ENCODE data around the gene DTNBP1. TPM values are rescaled to one million over a fixed set of nuclear protein-coding genes. Genes with fewer than 3 reads are reported as not detected.
A peak's percentile ranks its signal among the peaks of the same experiment; 100 is the strongest.

The DTNBP1 gene
- total RNA-seq, 1 experiment from 2014 or later = 6.2 TPM

DNA sequence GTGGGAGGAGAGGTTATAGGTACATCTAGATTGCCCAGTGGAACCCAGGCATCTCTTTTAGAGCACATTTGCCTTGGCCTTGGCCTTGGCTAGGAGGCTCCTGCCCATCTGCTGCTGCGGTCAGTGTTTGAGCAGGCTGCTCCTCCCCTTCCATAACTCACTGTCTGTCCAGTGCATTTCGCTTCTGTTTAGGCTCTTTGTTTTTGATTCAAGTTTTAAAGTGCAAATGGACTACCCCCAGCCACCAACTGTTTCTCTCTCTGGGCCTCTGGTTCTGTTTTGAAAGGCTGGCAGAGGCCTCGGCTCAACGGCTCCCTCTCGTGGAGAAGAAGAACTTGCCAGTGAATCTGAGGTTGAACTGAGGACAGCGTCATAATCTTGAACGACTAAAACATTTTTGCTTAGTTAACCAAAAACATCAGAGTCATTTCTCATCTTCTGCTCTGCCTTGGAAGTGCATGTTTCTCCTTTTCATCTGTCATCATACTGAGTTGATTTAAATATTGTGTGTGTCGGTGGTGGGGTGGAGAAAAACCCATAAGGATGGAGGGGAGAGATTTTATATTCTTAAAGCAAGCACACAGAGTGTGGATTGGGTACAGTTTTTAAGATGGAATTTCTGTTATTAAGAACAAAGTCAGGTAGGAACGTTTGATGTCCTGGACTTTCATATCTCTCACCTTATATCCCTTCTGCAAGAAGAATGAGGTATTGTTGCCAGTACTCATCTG lies 171.4 kb downstream of the DTNBP1 start:
- Histone ChIP-seq H3K4me1 (peaks cover 9% of the 10 kb centered on the region), H3K27me3 (no peaks in the 10 kb centered on the region), H3K27ac (no peak overlapping the region), H3K4me3 (no peak overlapping the region), H3K9me3 (replicated peaks) (no peaks in the 10 kb centered on the region), H3K36me3 (peaks cover 4% of the 10 kb centered on the region; the same call in 1 of the 2 replicates)
- peak in 1 of 2 experiments; percentile 58 for DNase-seq

GRCh38 chr6:15490242-15491100 lies 172.4 kb downstream of the DTNBP1 start:
- Histone ChIP-seq H3K27ac (no peak overlapping the region), H3K4me3 (no peak overlapping the region), H3K9me3 (replicated peaks) (no peaks in the 10 kb centered on the region), H3K36me3 (no peaks in the 10 kb centered on the region), H3K4me1 (peaks cover 9% of the 10 kb centered on the region), H3K27me3 (no peaks in the 10 kb centered on the region)
- no peak for DNase-seq

- Histone ChIP-seq H3K27me3 (no peaks in the 10 kb centered on the region), H3K4me3 (no peak overlapping the region), H3K9me3 (replicated peaks) (no peaks in the 10 kb centered on the region), H3K27ac (no peak overlapping the region), H3K4me1 (peaks cover under 1% of the 10 kb centered on the region), H3K36me3 (no peaks in the 10 kb centered on the region)
- no peak for DNase-seq
Measured at GRCh38 chr6:15489261-15489962, 173.4 kb downstream of the DTNBP1 start.

GRCh38 chr6:15487262-15487661 lies 175.6 kb downstream of the DTNBP1 start:
- Histone ChIP-seq H3K27me3 (no peaks in the 10 kb centered on the region), H3K4me3 (no peak overlapping the region), H3K27ac (no peak overlapping the region), H3K9me3 (replicated peaks) (no peaks in the 10 kb centered on the region), H3K4me1 (no peaks in the 10 kb centered on the region), H3K36me3 (no peaks in the 10 kb centered on the region)
- DNase-seq = no peak

GRCh38 chr6:15485936-15486335 lies 176.9 kb downstream of the DTNBP1 start:
- DNase-seq = no peak
- H3K4me3 ChIP-seq = no peak overlapping the region
- no peak overlapping the region for H3K27ac ChIP-seq
- peaks cover 8% of the 10 kb centered on the region for H3K4me1 ChIP-seq
- no peaks in the 10 kb centered on the region for H3K27me3 ChIP-seq
- H3K36me3 ChIP-seq = no peaks in the 10 kb centered on the region
- no peaks in the 10 kb centered on the region for H3K9me3 ChIP-seq (replicated peaks)

- no peaks in the 10 kb centered on the region for H3K27me3 ChIP-seq
- no peak overlapping the region for H3K4me3 ChIP-seq
- H3K27ac ChIP-seq = no peak overlapping the region
- peaks cover 8% of the 10 kb centered on the region for H3K4me1 ChIP-seq
- H3K9me3 ChIP-seq (replicated peaks) = no peaks in the 10 kb centered on the region
- no peaks in the 10 kb centered on the region for H3K36me3 ChIP-seq
- DNase-seq = no peak
Measured at GRCh38 chr6:15484821-15485220, 178.0 kb downstream of the DTNBP1 start.

DNA sequence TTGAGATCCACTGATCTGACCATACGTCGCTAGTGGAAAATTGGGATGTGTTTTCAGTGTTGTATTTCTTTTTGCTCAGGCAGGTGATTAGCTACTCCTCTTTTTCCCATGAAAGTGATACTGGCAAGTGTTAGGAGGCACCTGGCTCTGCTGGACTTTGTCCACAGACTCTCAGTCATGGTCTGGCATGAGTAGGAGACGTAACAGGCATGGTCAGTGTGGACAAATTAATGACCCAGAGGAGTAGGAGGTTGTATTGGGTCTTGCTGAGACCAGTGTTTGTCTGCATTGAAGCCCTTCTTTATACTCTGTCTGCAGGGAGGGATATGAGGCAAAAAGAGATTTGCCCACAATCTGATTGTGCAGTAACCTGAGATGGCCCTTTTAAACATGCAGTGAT lies 178.7 kb downstream of the DTNBP1 start:
- DNase-seq = no peak
- Histone ChIP-seq H3K4me1 (peaks cover 8% of the 10 kb centered on the region), H3K36me3 (no peaks in the 10 kb centered on the region), H3K27ac (no peak overlapping the region), H3K4me3 (no peak overlapping the region), H3K9me3 (replicated peaks) (no peaks in the 10 kb centered on the region), H3K27me3 (no peaks in the 10 kb centered on the region)

DNA sequence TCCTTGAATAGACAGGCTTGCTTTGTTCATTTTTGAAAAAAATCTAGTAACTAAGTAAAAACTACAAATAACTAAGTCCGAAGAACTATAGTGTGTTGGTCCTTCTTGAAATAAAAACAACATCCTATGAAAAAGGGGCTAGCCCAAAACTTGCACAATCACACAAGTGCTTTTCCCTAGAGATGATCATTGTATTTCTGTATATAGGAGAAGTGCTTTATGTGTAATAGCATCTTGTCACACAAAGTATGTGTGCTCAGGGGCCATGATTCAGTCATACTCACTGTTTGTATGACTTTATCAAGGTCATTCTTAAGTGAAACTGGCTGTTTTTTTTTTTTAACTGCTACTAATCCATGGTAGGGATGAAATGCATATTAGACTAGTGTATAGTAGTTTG lies 179.8 kb downstream of the DTNBP1 start:
- Histone ChIP-seq H3K27me3 (no peaks in the 10 kb centered on the region), H3K4me1 (peaks cover 8% of the 10 kb centered on the region), H3K4me3 (no peak overlapping the region), H3K36me3 (no peaks in the 10 kb centered on the region), H3K27ac (no peak overlapping the region), H3K9me3 (replicated peaks) (no peaks in the 10 kb centered on the region)
- DNase-seq = no peak

- Histone ChIP-seq H3K27me3 (no peaks in the 10 kb centered on the region), H3K4me3 (no peak overlapping the region), H3K9me3 (replicated peaks) (no peaks in the 10 kb centered on the region), H3K36me3 (no peaks in the 10 kb centered on the region), H3K27ac (0 out of 2 replicates have a peak overlapping the region, but pooled peaks have one; percentile 18), H3K4me1 (peaks cover 8% of the 10 kb centered on the region)
- peak; percentile 64 to 79 for DNase-seq
Measured at GRCh38 chr6:15481390-15482291, 181.2 kb downstream of the DTNBP1 start.

GRCh38 chr6:15480525-15480924 lies 182.3 kb downstream of the DTNBP1 start:
- H3K27ac ChIP-seq = no peak overlapping the region
- no peaks in the 10 kb centered on the region for H3K27me3 ChIP-seq
- DNase-seq = no peak
- H3K4me1 ChIP-seq = peaks cover 8% of the 10 kb centered on the region
- no peaks in the 10 kb centered on the region for H3K9me3 ChIP-seq (replicated peaks)
- no peaks in the 10 kb centered on the region for H3K36me3 ChIP-seq
- no peak overlapping the region for H3K4me3 ChIP-seq

DNA sequence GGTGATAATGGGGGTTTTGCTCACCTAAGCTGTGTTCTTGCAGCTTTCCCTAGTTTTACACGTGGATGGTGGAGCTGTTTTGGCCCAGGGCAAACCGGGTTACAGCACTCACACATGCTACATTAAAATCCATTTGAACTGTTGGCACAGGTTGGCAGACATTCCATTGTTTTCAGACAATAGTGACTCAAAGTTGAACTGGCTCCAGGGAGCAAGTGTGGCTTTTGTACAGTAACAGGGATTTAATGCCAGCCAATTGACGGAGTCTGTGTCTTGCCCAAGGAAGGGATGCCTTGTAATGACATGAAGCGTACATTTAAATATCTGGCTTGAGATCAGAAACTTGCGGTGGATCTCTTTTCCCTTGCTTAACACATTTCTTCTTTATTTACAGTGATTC lies 183.1 kb downstream of the DTNBP1 start:
- no peak overlapping the region for H3K4me3 ChIP-seq
- peaks cover 8% of the 10 kb centered on the region for H3K4me1 ChIP-seq
- H3K27me3 ChIP-seq = no peaks in the 10 kb centered on the region
- no peak for DNase-seq
- H3K36me3 ChIP-seq = no peaks in the 10 kb centered on the region
- H3K9me3 ChIP-seq (replicated peaks) = no peaks in the 10 kb centered on the region
- H3K27ac ChIP-seq = no peak overlapping the region

- H3K4me3 ChIP-seq = no peak overlapping the region
- H3K9me3 ChIP-seq (replicated peaks) = no peaks in the 10 kb centered on the region
- H3K27ac ChIP-seq = no peak overlapping the region
- no peaks in the 10 kb centered on the region for H3K27me3 ChIP-seq
- no peak for DNase-seq
- no peaks in the 10 kb centered on the region for H3K36me3 ChIP-seq
- peaks cover 8% of the 10 kb centered on the region for H3K4me1 ChIP-seq
Measured at GRCh38 chr6:15477746-15478145, 185.1 kb downstream of the DTNBP1 start.

GRCh38 chr6:15476631-15477380 lies 186.0 kb downstream of the DTNBP1 start:
- no peaks in the 10 kb centered on the region for H3K9me3 ChIP-seq (replicated peaks)
- H3K4me1 ChIP-seq = peaks cover 4% of the 10 kb centered on the region
- H3K27ac ChIP-seq = no peak overlapping the region
- no peaks in the 10 kb centered on the region for H3K27me3 ChIP-seq
- no peak overlapping the region for H3K4me3 ChIP-seq
- no peaks in the 10 kb centered on the region for H3K36me3 ChIP-seq
- no peak for DNase-seq

All from SJCRH30 (cell line).